ENCODE results near the gene TUBB2A. TPM values are rescaled to one million over a fixed set of nuclear protein-coding genes. Genes with fewer than 3 reads are reported as not detected.

TUBB2A gene
- total RNA-seq, 1 experiment from 2014 or later: 49.0 TPM

DNA sequence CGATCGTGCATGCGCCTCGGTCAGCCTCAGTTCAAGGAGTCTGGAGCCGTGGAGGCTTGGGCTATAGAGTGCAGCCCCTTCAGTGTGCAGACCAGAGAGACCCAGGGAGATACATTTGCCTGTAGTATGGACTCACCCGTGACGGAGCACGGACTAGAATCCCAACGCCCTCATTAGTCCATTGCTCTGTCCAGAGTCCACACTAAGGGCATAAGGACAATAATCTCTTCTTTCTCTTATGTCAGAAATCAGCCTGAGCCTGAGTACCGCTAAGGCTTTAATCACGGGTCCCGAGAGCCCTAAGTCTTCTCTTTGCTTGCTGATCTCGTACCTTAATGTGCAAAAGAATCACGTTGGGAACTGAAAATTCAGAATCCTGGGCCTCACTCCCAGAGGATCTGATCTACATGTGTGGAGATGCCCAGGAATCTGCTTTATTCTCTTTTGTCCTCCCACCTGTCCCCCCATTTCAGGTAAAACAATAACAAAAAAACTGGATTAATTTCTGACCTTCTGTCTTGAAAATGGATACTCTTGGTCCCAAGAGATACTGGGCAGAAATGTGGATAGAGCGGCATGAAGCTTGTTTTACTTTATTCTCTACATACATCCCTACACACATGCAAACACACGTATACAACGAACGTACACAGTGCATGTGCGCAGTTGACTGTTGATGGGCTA, 38.2 kb downstream of the TUBB2A start:
- no peak for DNase-seq (ENCODE audit: low spot score)

GRCh38 chr6:3118353-3119039, 38.8 kb downstream of the TUBB2A start, which contains the start of gene BPHL:
Gene BPHL (plus strand): TSS chr6:3118711. CDS start chr6:3118741, 30 bp downstream.
- DNase-seq (ENCODE audit: low spot score): peak; percentile 86

DNA sequence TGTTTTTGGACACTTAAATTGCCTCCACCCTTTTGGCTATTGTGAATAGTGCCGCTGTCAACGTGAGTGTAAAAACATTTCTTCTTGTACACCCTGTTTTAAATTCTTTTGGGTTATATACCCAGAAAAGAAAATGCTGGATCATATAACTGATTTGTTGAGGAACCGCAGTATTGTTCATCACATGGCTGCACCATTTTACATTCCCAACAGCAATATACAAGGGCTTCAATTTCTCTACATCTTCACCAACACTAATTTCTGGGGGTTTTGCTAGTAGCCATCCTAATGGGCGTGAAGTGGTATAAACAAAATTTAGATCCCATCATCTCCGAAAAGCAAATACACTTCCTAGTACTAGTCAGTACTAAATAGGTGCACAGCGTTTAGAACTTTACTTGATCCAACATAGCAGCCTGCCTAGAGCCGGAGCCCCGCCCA, 39.4 kb downstream of the TUBB2A start:
- DNase-seq (ENCODE audit: low spot score): no peak

GRCh38 chr6:3114377-3114776, 43.0 kb downstream of the TUBB2A start:
- no peak for DNase-seq (ENCODE audit: low spot score)

DNA sequence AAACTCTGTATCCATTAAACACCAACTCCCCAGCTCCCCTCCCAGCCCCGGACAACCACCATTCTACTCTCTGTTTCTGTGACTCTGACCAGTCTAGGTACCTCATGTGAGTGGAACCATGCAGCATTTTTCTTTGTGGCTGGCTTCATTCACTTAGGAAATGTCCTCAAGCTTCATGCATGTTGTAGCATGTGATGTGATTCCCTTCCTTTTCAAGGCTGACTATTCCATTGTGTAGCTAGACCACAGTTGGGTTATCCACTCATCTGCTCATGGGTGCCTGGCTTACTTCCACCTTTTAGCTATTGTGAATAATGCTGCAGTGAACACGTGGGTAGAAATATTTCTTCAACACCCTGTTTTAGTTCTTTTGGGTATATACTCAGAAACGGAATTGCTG, 47.6 kb downstream of the TUBB2A start:
- DNase-seq (ENCODE audit: low spot score): no peak

DNA sequence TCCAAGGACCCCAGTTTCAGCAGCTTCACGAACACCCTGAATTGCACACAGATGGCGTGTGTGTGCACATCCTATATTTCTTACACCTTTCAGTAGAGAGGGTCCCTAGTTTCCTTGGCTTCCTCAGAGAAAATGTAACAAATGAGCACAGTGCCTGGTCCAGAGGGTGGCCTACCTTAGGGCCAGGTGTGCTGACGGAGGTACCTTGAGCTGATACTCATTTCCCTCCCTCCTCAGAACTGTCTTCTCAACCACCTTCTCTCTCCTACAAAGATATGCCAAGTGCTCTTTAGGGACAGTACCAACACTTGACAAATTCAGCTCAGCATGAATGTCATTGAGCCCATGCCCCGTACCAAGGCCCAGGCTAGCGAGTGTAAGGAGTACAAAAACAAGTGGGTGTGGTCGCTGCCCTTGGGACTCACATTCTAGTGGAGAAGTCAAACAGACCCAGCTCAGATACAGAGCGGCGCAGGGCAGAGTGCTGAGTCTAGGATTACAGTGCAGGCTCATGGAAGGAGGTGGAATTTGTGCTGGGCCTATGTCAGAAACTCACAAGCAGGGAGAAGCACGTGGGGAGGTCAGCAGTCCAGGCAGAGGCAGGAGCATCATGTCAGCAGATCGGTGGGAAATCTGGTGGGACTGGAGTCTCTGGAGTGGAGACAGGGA, 48.5 kb downstream of the TUBB2A start:
- DNase-seq (ENCODE audit: low spot score): no peak

Other genes with a start within 250 kb of the TUBB2A start
- 107 and 115 TPM in 2 replicates for gene SERPINB6, start 186.0 kb downstream of the TUBB2A start, total RNA-seq (2014; rRNA removed; shearing (Covaris generic))
- 119 and 124 TPM in 2 replicates for gene NQO2, start 157.7 kb downstream of the TUBB2A start, total RNA-seq (2014; rRNA removed; shearing (Covaris generic))
- 10.1 and 14.2 TPM in 2 replicates for gene RIPK1, start 89.0 kb downstream of the TUBB2A start, total RNA-seq (2014; rRNA removed; shearing (Covaris generic))
- gene BPHL, start 38.8 kb downstream of the TUBB2A start, total RNA-seq (2014; rRNA removed; shearing (Covaris generic)): 19.0 and 21.6 TPM in 2 replicates
- 5.1 and 6.6 TPM in 2 replicates for gene TUBB2B, start 70.1 kb upstream of the TUBB2A start, total RNA-seq (2014; rRNA removed; shearing (Covaris generic))
- 24.2 and 24.5 TPM in 2 replicates for gene PSMG4, start 101.4 kb upstream of the TUBB2A start, total RNA-seq (2014; rRNA removed; shearing (Covaris generic))

All from H4 (cell line).